Omental fat pad (tissue), 4 donors: ENCODE measurements around the gene TMEM17. TPM values are rescaled to one million over a fixed set of nuclear protein-coding genes. Genes with fewer than 3 reads are reported as not detected.

Experiments
- ATAC-seq: fragments of 150-250 bp; one replicate; pipeline ENCODE4 v1.9.1; 2016; ENCODE audit warnings: mild to moderate bottlenecking, moderate library complexity; ENCODE audit not compliant: low FRiP score
- DNase-seq: peaks from one replicate; pipeline ENCODE4 v3.0.0-alpha.2; 2019; ENCODE audit warnings: low spot score
- CTCF ChIP-seq, 3 donors: fragments of 450-650 bp; IDR thresholded peaks; one replicate each; pipeline ENCODE4 v1.5.1; 2016 to 2017; ENCODE audit warnings: antibody characterized with exemption in 3 of 3, mild to moderate bottlenecking in 3 of 3, moderate library complexity in 2 of 3
- total RNA-seq, 4 donors: library from RNA; depleted of rRNA; stranded (reverse); fragments of >200 nt; gene quantifications; one replicate each; pipeline ENCODE4 v1.1.0, GENCODE V29; 2016

The TMEM17 gene
- total RNA-seq, 4 donors from 2014 or later: 0.95 to 1.5 (median 1.2) TPM

DNA sequence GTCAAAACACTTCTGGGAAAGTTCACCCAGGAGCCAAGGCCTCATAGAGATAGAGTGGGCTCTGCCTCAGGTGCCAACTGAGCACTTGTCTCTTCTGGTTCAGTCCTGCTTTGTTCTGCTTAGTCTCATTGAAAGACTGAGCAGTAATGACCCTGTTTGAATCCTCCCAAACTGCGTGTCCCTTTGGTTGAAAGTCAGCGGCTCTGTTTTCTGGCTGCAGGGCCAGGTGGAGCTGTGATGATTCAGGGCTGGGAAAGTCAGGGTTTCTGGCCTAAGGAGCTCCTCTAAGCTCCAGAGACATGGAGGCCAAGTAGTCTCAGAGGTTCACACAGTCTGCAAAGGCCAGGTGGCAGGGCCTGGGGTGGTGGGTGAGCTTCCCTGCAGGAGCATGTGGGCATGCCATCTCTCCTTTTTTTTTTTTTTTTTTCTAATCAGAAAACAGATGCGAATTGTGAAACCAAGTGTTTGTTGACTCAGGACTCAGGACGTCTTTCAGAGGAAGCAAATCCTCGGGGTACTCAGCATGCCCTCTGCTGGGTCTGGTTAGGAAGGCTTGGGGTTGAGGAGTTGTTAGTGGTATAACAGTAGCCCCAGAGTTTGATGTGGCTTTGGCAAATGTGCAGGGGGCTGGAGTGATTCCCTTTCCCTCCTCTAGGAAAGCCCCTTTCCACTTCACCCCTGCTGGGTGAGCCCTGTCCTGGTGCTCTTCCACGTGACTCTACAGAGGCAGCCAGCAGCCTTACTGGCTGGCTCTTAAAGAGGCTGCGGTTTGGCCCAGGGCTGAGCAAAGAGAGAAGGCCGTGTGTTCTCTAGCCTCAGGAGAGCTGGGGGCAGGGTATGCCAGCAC is 38.3 kb downstream of the TMEM17 start:
- no peak for DNase-seq
- ATAC-seq: no peak
- no peak for TF ChIP-seq CTCF (IDR thresholded peaks at IDR 0.05)

- no peak for TF ChIP-seq CTCF (IDR thresholded peaks at IDR 0.05)
- ATAC-seq: no peak
- no peak for DNase-seq
These were observed 38.9 kb downstream of the TMEM17 start for GRCh38 chr2:62467100-62467474.

DNA sequence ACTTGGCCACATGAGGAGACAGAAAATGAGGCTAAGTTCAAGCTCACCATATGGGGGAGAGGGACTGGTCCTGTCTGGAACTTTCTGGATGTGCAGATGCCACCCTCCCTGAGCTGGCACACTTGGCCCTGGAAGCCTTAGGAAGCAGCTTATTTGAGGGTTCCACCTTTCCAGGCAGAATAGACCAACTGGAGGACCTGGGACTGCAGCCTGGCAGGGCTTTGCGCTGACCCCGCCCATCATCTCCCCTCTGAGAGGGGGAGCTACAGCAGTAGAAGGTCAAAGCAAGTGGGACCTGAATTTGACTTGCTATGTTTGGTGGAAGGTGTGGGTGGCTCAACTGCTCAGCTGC is 39.5 kb downstream of the TMEM17 start:
- TF ChIP-seq CTCF (IDR thresholded peaks at IDR 0.05): no peak
- no peak for ATAC-seq
- DNase-seq: no peak

DNA sequence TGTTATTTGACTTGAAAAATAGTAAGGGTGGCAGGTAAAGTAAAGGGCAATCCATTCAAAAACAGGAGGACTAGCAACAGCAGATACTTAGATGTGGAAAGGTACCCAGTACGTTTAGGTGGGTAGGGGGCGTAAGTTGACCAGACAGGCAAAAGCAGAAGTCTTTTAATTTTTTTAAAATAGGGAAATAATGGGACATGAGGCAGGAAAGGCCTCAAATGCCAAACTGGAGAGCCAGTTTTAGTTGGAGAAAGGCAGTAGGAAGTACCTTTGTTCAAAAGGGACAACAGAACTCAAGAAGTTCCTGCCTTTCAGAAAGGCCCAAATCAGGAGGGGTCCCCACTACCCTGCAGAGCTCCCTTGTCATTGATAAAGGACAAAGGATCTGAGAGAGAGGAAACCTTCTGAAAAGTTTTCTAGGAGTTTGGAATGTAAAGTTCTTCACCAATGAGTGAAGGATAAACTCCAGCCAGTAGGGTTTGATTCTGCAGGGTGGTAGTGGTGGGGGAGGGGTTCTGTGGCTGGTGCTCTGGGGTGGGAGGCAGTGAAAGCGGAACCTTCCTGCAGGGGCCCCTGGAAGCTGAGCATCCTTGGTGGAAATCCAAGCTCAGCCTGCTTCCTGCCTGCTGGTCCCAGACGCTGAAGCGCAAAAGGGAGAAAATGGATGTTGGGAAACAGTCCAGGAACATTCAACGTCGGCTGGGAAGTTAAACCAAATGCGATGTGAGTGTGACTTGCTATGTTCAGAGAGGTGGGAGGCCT is 40.1 kb downstream of the TMEM17 start:
- ATAC-seq (no peak), DNase-seq (no peak)
- TF ChIP-seq CTCF (IDR thresholded peaks at IDR 0.05): no peak

GRCh38 chr2:62465039-62465740 is 40.8 kb downstream of the TMEM17 start:
- DNase-seq: no peak
- TF ChIP-seq CTCF (IDR thresholded peaks at IDR 0.05): no peak
- no peak for ATAC-seq

GRCh38 chr2:62464221-62465007 is 41.6 kb downstream of the TMEM17 start:
- no peak for ATAC-seq
- no peak for TF ChIP-seq CTCF (IDR thresholded peaks at IDR 0.05)
- no peak for DNase-seq
